Liver (tissue), 3 donors: Measurements from ENCODE around the gene VPS26C.

ENCODE experiments used
- CTCF ChIP-seq: fragments of 150-350 bp; IDR thresholded peaks from 2 replicates; pipeline ENCODE4 v1.5.1; 2017; ENCODE audit warnings: improper control_type of control experiment, low read depth, low read length; ENCODE audit not compliant: missing input control
- JUND ChIP-seq, 2 donors: IDR thresholded peaks; 2 replicates each; pipeline ENCODE4 v1.6.1; 2016; ENCODE audit warnings: antibody characterized with exemption in 2 of 2
- REST ChIP-seq: IDR thresholded peaks from 2 replicates; pipeline ENCODE4 v1.6.1; 2016; ENCODE audit warnings: antibody characterized with exemption, mild to moderate bottlenecking
- donor health status: healthy.
- donor health status: healthy.

- TF ChIP-seq JUND (IDR thresholded peaks at IDR 0.05) (no peak), REST (no peak), CTCF (no peak)
These were observed 17.8 kb downstream of the VPS26C start for GRCh38 chr21:37249112-37249904.
